ENCODE data around the gene NEK1.
A peak's percentile ranks its signal among the peaks of the same experiment; 100 is the strongest.
"Not testable (repeated sequence)": the region's sequence is repeated elsewhere in the genome, so short reads cannot be mapped to it uniquely, and the experiment has no call there.

NEK1 gene

DNA sequence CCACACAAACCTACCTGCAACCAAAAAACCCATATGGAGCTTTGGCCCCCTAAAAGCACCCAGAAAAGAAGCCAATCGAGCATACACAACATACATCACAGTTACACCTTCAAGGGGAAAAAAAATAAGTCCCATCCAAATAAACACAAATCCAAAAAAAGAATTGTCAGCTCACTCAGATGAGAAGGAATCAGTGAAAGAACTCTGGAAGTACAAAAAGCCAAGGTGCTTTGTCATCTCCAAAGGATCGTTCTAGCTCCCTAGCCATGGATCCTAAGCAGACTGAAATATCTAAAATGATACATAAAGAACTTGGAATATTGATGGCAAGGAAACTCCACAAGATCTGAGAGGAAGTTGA is 119.2 kb downstream of the NEK1 start:
- DNase-seq, result no peak

DNA sequence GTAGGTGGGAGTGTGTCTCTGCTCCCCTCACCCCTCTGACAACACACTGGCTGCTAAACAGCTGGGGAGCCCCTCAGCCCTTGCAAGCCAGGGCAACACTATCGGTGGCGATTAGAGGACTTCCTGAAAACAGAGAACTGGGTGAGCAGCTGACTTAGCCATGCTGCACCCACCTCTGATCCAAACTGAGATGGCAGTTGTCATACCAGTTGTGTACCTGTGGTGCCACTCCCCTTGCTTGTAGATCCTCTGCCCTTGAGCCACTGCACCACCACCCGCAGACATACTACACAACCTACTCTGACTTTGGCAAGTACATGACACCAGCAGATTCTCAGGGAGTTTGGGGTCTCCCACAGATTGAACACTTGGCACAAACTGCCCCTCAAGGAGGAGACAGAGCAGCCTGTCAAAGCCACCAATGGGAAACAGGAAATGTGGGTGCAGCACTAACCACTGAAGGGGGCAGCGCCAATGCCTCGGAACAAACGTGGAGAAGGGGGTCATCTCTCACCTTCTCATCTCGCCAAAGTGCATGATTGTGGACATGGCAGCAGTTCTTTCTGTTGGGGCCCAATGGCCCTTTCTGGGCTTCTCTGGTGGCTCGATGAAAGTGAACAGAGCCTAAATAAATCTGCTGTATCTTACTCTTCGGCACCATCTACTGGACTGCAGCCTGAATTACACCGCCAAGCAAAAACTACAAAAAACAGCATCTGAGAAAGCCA is 119.8 kb downstream of the NEK1 start:
- no peak for DNase-seq

DNA sequence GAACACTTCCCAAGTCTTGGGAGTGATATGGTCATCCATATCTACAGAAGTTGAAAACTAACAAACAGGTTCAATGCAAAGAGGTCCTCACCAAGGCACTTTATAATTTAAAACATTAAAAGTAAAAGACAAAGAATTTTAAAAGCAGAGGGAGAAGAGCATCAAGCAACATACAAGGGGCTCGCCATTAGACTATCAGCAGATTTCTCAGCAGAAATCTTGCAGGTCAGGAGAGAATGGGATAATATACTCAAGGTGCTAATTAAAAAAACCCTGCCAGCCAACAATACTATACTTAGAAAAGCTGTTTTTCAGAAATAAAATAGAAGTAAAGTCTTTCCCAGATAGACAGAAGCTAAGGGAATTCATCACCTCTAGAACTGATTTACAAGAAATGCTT is 121.2 kb downstream of the NEK1 start:
- DNase-seq, result no peak

DNA sequence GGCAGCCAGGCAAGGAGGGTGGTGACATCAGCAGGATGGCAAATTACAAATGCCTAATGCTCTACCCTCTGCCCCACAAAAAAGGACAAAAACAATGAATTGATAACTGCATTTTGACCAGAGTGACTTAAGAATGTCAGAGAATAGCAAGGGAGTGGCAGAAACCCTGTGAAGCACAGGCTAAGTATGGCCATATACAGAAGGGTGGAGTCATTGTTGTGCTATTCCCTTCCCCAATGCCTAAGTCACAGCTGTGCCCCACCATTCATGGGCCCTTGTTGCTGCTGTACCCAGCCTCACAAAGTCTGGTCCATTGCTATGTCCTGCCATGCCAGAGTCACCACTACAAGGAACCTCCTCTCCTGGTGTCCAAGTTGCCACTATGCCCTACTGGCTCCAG is 123.1 kb downstream of the NEK1 start:
- no peak for DNase-seq

DNA sequence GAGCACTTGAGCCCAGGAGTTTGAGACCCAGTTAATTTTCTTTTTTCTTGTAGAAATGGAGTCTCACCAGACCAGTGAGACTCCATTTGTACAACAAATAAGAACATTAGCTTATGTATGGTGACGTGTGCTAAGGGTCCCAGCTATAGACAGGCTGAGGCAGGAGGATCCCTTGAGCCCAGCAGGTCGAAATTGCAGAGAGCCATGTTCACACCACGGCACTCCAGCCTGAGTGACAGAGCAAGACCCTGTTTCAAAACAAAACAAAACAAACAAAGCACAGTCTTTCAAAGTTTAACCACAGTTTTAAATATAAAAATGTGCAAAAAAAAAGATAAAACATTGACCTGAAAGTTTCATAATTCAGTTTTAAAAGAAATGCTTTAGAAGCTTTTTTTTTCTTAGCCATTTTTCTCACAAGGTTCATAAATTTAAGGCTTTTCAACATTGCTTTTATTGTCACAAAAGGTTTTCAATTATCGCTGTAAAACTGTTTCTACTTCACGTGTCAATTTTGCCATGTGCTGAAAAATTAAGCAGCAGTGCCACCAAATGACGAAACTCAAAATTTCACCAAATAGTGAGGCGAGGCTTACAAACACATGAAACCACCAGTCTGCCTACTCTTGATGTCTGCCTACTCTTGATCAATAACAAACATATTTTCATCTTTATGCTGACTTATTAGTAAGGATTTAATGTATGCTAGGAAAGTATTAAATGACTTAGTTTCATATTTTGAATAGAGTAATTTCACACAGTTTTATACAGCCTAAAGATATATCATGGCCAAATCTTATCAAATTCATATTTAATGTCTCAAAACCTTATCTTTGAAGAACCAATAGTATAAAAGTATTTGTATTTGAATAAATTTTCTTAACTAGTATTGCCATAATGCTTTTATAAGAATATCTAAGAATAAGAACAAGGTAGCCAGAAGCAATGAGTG is 126.3 kb downstream of the NEK1 start:
- DNase-seq, result peak; percentile 6

DNA sequence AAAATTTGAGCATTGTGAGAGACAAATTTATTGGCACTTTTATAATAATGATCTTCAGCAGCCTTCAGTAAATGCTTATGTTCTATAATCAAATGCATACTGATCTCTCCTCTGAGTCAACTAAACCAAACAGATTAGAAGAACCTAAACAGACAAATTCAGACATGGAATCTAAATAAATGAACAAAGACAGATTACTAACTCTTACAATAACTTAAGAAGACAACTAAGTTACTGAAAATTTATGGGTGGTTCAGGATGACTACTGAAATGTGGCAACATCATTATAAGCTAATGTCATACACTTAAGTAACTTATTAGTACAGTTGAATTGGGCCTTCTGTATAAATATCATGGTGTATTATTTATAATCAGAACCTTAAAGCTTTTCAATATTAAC is 127.3 kb downstream of the NEK1 start:
- no peak for DNase-seq

DNA sequence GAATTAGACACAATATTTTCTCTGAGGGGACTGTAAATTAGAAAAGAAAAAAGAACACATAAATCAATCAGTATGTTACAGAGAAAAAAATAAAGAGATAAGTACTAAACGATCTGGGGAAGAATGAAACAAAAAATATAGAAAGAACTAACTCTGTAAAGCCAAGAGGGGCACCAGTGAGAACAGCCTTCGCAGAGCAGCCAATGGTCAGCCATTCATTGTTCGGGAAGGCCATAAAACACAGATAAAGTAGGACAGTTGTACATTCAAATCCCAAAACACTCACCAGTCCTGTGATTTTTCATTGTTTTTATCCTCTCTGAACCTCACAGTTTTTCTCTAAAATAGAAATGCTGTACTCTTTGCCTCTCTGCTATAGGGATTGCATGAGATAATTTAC is 127.9 kb downstream of the NEK1 start:
- no peak for DNase-seq

DNA sequence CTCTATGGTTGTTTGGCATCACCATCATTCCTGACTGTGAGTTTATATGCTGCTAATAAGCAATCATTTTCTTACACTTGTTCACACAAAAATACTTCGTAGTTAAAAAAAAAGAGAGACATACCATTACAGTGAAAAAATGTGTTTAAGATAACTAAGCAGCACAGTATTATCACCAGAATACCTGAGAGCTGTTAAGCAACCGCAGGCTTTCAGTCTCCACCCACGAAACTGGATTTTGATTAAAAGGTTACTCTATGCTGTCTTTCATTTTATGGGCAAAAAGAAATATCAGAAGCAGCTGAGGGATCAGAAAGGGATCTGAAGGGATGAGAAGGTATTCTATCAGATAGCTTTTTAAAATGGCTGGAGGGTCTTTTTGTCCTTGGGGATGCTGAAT is 148.3 kb downstream of the NEK1 start:
- no peak for DNase-seq

DNA sequence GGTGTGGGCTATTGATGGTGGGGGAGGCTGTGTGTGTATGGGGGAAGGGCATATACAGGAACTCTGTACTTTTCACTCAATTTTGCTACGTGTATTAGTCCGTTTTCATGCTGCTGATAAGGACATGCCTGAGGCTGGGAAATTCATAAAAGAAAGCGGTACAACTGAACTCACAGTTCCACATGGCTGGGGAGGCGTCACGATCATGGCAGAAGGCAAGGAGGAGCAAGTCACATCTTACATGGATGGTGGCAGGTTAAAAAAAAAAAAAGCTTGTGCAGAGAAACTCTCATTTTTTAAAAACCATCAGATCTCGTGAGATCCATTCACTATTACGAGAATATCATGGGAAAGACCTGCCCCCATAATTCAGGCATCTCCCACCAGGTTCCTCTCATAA is 152.3 kb downstream of the NEK1 start:
- no peak for DNase-seq

DNA sequence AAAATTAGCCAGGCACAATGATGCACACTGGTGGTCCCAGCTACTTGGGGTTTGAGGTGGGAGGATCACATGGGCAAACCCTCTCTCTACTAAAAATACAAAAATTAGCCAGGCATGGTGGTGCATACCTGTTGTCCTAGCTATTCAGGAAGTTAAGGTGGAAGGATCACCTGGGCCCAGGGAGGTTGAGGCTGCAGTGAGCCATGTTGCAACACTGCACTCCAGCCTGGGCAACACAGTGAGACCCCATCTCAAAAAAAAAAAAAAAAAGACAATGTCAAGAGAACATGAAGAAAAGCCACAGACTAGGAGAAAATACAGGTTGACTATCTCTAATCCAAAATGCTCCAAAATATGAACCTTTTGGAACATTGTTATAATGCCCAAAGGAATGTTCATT is 153.8 kb downstream of the NEK1 start:
- no peak for DNase-seq

DNA sequence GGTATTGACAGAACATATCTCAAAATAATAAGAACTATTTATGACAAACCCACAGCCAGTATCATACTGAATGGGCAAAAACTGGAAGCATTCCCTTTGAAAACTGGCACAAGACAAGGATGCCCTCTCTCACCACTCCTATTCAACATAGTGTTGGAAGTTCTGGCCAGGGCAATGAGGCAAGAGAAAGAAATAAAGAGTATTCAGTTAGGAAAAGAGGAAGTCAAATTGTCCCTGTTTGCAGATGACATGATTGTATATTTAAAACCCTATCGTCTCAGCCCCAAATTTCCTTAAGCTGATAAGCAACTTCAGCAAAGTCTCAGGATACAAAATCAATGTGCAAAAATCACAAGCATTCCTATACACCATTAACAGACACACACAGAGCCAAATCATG is 159.7 kb downstream of the NEK1 start:
- not testable (repeated sequence) for DNase-seq

DNA sequence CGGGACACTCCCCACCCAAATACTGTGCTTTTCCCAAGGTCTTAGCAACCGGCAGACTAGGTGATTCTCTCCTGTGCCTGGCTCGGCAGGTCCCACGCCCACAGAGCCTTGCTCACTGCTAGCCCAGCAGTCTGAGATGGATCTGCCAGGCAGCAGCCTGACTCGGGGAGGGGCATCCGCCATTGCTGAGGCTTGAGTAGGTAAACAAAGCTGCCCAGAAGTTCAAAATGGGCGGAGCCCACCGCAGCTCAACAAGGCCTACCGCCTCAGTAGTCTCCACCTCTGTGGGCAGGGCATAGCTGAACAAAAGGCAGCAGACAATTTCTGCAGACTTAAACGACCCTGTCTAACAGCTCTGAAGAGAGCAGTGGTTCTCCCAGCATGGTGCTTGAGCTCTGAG is 163.4 kb downstream of the NEK1 start:
- DNase-seq, result not testable (repeated sequence)

DNA sequence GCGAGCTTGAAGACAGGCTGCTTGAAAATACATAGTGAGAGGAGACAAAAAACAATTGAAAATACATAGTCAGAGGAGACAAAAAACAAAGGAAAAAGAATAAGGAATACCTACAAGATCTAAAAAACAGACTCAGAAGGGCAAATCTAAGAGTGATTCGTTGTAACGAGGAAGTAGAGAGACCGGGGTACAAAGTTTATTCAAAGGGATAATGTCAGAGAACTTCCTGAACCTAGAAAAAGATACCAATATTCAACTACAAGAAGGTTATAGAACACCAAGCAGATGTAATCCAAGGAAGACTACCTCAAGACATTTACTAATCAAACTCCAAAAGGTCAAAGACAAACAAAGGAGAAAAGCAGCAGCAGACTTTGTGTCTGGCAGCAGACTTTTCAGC is 165.6 kb downstream of the NEK1 start:
- DNase-seq, result no peak

DNA sequence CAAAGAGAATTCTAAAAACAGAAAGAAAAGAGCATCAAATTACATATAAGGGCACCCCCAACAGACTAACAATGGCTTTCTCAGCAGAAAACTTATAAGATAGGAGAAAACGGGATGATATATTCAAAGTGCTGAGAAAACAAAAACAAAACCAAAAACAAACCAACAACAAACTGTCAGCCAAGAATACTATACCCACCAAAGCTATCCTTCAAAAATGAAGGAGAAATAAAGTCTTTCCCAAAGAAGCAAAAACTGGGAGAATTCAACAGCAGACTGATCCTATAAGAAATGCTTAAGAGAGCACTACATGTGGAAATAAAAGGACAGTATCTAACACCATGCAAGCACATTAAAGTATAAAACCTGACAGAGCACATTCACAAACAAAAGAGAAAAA is 168.6 kb downstream of the NEK1 start:
- no peak for DNase-seq

DNA sequence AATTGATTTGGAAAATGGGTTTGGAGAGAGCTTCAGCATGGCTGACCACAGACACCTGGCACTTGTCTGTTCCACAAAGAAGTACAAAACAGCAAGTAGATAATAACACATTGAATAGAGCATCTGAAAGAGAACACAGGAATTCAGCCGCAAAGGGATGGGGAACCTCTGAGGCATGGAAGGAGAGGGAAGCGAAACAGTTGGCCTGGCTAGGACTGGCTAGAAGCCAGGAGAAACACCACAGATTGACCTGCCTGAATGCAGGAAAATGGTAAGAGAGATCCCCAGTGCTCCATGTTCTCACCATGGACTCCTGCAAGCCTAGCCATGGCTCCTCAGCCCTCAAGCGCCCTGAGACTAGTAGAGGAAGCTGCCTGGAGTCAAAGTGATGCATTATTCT is 171.9 kb downstream of the NEK1 start:
- DNase-seq, result no peak

DNA sequence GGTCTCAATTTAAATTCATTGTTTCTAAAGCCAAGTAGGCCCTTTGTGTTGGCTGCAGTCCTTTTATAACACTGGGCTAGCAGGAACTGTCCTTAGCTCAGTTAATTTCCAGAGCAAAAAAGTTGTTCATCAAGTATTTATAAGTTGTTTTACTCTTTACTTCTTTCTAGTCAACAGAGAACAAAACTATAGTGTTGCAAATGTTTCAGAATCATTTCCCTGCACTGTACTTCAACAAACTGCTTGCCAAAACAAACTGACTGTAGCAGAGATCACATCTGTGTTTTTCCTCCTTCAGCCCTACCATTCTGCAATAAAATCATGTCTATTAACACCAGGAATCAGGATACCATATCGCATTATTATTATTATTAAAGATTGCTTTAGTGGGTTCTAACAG is 173.1 kb downstream of the NEK1 start:
- DNase-seq, result no peak

DNA sequence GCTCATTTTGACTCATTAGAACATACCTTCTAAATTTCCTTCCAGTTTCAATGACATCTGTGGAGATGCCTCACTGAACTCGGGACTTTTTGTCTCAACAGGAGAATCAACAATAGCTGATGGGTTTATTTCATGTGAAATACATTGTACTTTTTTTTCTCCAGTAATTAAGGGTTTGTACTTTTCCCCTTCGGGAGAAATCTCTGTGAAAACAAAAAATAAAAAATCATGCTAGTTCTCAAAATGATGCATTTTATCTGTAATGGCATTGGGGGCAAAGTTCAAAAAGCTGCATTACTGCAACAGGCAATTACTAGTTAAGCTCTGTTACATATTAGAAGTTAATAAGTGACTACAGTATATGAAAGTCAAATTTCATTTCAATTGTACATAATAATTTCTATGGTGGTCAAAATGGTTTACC is 174.3 kb downstream of the NEK1 start:
- no peak for DNase-seq

DNA sequence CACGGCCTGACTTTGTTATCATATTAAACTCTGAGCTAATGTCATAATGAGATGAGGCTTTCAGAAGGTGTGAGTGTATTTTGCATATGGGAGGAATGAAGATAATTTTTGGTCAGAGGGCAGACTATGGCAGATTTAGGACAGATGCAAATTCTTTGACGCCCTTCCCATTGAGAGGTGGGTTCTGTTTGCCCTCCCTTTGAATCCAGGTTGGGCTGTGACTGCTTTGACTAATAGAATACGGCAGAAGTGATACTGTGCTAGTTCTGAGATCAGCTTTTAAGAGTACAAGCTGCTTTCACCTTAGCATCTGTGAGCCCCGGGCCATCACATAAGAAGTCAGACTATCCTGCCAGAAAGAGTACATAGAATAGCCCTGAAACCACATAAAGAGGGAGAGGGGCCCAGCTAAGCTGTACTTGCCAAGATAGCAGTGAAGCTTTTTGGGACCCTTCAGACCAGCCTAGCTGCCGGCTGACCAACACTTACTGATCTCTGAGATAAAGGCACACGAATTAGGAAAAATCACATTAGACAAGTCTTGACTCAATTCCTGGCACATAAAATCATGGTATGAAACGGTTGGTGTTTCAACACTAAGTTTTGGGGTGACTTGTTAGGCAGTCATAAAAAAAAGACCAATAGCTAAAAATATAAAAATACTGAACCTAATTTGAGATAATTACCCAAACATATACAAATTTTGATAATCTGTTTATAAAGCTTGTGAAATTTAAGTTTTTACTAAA is 174.9 kb downstream of the NEK1 start:
- no peak for DNase-seq

DNA sequence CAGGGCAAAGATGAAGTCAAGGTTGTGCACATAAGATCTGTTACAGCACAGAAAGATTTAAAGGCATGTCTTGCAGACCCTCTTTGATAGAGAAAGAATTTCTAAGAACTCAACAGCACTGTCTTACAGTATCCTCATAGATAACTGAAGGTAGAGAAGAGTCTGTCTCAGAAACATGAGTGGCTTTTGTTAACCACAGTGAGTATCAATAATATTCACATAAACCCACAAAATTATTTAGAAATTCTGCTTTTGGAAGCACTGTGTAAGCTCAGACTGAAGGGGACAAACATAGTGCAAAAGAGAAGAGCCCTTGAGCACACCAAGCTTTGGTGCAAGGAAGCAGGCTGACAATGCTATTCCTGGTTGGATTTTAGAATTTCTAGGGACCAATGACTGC is 175.6 kb downstream of the NEK1 start:
- no peak for DNase-seq

DNA sequence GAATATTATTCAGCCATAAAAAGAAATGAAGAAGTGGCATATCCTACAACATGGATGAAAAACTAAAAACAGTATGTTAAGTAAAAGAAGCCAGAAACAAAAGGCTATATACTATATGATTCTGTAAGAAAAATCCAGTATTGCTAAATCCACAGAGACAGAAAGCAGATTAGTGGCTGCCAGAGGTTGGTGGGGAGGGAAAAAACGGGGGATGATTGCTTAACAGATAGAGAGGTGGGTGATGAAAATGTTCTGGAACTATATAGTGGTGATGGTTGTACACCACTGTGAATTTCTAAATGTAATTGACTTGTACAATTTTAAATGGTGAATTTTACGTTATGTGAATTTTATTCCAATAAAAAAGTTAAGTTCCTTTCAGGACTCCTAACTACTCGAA is 184.0 kb downstream of the NEK1 start:
- DNase-seq, result no peak

DNA sequence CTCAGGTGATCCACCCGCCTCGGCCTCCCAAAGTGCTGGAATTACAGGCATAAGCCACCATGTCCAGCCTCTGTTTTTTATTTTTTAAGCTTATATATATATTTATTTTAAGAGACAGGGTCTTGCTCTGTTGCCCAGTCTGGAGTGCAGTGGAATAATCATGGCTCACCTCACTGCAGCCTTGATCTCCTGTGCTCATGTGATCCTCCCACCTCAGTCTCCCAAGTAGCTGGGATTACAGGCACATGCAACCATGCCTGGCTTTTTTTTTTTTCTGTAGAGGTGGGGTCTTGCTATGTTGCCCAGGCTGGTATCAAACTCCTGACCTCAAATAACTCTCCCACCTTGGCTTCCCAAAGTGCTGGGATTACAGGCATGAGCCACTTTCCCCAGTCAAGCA is 184.7 kb downstream of the NEK1 start:
- not testable (repeated sequence) for DNase-seq

DNA sequence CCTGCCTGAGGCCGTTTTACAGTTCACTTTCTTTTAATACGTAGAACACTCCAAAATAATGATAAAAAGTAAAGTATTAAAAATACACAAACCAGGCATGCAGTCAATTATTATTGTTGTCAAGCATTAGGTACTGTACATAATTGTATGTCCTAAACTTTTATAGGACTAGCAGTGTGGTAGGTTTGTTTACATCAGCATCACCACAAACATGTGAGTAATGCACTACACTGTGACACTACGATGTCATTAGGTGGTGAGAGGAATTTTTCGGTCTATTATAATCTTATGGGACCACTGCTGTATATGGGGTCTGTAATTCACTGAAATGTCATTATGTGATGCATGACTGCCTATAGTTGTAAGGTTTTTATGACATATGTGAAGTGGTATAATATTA is 192.1 kb downstream of the NEK1 start:
- DNase-seq, result no peak

DNA sequence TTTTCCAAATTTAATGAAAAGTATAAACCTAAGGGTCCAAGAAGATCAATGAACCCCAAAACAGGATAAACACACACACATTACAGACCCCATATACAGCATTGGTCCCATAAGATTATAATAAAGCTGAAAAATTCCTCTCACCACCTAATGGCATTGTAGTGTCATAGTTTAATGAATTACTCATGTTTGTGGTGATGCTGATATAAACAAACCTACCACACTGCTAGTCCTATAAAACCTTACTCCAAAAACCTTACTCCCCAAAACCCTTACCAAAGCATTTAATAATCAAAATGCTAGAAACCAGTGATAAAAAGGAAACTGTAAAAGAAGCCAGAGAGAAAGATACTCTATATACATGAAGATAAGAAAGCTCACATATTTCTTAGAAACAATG is 193.5 kb downstream of the NEK1 start:
- DNase-seq, result no peak

Data from NCI-H1092 (cell line).